ENCODE measurements around the gene LLGL2.

LLGL2 gene

DNA sequence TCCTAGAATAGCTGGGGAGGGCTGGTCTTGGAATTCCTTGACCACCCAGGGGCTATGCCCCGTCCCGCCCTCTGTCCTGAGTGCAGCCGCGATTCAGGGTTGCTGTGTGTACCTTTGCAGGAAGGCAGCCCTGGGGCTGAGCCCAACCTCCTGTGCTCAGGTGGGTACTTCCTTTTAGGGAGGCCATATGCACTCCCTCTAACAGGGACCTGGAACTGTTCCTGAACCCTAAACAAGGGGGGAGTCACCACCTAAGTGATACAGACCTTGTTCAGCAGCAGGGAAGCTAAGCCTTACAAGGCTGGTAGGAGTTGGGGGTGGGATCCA, 24.6 kb downstream of the LLGL2 start:
- no peak for ATAC-seq
- no peak for DNase-seq

DNA sequence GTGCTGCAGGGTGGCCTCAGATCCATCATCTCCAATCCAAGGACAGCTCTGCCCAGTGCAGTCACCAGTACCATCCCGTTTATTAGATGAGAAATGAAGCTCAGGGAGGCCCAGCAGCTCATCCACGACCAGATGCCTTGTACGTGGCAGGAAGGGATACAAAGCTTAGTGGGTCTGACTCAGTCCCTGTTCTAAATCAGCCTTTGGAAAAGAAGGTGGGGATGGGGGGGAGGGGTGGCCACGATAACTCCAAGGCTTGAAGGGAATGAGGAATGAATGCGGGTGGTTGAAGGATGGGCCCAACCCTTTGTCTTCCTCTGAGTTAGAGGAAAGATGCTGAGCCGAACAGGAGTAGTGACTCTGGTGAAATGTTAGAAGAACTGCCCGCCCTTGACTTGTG, 25.8 kb downstream of the LLGL2 start:
- no peak for DNase-seq
- ATAC-seq, result no peak

DNA sequence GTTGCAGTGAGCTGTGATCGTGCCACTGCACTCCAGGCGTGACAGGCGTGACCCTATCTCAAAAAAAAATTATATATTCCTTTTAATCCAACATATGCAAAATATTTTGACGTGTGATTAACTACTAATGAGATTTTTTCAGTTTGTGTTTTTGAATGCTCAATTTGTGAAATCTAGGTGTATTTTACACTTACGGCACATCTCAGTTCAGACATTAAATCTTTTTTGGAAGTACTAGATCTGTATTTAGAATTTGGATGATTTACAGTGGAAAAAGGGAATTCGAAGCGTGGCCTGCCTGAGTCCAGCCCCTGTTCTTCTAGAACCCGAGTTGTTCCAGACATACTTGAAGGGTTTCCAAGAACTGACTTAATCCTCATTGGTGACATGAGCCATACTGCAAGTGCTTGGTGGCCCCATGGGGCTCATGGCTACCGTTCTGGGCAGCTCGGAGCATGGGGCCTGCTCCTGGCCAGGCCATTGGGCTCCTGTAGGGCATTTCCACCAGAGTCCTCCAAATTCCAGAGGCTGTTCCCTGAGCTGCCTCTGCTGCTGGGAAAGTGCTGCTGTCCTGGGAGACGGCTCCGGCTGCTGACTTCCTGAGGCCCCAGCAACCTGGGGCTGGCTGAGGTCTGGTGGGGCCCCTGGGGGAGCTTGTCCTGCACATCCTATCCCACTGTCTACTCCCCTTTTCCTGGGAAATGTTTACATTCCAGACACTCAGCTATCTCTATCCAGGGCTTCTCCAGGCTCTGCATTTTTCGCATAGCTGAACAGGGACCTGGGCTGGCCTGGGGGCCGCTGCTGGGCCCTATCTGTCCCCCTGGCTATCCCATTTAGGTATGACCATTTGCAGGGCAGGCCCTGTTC, 27.2 kb downstream of the LLGL2 start:
- DNase-seq (no peak), ATAC-seq (no peak)

DNA sequence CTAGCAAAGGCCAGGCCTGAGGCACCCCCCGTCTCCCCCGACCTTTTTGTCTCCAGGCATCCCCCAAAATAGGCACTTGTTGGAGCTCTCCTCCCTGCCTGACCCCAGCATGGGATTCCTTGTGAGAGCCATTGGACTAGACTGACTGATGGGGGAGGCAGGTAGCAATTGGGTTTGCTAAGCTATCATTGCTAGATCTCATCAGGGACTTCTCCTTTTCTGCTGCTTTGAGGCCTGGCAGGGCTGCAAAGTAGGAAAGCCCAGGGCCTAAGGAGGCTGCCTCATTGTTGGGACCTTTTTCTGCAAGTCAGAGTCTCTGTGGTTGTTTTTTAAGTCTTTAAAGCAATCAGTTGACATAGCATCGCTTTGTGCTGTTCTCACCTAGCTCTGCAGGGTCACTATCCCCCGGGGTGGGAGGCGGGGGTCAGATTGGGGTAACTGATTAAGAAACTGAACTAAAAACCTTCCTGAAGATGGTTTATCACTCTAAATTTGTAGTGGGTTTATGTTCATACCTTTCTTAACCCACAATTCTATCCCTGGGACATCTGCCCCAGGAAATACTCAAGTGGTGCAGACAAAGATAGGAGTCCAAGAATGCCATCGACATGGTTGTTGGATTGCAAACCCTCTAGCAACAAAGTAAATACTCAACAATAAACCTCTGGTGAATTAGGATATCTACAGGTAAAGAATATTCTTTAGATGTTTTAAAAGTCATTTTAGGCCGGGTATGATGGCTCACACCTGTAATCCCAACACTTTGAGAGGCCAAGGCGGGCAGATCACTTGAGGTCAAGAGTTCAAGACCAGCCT, 28.0 kb downstream of the LLGL2 start:
- DNase-seq (no peak), ATAC-seq (no peak)

DNA sequence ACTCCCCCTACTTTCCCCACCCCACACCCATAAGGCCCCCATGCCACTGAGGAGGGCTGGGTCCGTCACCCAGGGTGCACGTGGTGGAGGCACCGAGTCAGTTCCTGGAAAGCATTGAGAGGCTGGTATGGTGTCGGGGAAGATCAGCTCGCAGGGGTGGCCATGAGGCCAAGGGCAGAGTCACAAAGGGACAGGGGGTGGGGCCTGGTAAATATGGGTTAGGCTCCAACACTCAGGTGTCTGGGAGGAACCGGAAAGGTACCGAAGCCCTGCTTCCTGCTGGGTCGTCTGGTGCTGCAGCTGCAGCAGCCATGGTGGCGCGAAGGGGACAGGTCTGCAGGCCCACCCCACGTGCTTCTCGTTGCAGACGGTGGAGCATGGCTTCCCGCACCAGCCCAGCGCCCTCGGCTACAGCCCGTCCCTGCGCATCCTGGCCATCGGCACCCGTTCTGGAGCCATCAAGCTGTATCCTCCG, 30.2 kb downstream of the LLGL2 start:
- no peak for DNase-seq
- no peak for ATAC-seq

DNA sequence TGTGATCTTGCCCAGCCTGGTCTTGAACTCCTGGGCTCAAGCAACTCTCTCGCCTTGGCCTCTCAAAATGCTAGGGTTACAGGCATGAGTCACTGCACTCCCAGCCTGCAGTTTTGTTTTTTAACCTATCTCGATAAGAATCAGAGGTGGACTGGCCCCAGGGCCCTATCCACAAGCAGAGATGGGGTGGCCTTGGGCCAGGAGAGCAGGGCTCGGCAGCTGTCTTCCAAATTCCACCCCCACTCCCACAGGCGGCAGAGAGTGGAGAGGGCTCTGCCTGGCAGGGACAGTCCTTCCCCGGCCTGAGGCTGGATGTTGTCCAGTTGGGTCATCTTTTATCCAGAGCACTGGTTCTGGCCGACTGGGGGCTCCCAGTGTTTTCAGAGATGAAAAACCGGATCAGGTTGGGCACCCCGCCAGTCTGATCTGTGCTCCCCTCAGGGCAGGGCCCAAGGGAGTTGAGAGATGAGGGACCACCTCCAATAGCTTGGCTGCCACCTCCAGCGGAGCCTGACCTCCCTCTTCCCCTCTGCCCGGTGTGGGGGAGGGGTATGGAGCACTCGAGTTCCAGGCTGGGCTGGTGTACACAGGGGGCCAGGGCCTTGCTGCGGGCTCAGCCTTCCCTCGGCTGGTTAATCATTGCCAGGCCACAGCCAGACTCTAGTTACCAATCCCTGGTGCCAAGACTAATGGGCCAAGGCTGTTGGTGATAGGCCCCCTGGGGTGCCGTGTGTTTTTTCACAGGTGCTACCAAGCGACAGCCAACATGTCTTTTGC, 31.8 kb downstream of the LLGL2 start:
- ATAC-seq, result no peak
- DNase-seq, result no peak

DNA sequence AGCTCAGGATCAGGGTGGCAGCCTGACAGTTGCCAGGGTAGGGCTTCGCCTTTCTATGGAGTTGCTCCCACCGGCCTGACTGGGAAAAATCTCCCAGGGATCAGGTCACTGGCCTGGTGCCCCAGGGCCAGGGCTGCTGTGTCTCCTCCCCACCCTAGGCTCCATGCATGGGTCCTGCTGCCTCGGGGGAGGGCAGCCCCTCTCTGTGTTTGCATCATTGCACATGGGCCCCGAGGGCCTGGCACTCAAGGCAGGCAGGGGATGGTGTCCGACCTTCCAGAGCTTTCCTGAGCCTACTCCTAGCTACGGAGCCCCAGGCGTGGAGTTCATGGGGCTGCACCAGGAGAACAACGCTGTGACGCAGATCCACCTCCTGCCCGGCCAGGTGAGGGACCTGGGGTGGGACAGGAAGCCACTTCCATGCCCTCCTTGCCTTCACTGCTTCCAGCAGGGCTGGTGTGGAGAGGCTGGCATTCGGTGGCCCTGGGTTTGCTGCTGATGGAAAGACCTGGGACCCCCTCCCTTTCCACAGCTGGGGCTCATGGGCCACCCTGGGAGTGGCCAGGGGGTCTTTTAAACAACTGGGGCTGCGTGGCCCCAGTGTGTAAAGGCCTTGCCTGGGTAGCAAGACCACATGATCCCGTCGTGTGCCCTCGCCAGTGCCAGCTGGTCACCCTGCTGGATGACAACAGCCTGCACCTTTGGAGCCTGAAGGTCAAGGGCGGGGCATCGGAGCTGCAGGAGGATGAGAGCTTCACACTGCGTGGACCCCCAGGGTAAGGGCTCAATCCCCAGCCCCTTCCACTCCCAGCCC, 32.6 kb downstream of the LLGL2 start:
- ATAC-seq (no peak), DNase-seq (no peak)

DNA sequence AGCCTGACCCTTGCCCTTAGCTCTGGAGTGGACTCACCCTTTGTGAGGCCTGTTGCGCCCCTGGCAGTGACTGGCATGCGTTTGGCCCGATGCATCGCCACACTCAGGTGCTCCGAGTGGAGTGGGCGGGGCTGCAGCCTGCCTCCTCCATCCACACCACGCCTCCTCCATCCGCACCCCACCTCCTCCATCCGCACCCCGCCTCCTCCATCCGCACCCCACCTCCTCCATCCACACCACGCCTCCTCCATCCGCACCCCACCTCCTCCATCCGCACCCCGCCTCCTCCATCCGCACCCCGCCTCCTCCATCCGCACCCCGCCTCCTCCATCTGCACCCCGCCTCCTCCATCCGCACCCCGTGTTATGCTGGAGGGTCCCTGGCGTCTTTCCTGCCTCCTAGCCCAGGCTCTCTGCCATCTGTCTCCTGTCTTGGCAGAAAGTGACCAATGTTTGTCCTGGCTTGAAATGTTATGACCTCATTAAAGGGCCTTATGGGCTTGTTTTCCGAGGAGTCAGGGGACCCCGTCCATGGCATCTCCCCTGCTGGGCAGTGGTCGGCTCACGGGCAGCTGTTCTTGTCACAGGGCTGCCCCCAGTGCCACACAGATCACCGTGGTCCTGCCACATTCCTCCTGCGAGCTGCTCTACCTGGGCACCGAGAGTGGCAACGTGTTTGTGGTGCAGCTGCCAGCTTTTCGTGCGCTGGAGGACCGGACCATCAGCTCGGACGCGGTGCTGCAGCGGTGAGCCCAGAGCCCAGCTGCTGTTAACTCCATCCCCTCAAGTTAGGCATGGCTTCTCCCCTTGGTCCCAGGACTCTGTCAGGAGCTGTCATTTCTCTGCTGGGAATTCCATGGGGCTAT, 33.4 kb downstream of the LLGL2 start:
- ATAC-seq (no peak), DNase-seq (no peak)

DNA sequence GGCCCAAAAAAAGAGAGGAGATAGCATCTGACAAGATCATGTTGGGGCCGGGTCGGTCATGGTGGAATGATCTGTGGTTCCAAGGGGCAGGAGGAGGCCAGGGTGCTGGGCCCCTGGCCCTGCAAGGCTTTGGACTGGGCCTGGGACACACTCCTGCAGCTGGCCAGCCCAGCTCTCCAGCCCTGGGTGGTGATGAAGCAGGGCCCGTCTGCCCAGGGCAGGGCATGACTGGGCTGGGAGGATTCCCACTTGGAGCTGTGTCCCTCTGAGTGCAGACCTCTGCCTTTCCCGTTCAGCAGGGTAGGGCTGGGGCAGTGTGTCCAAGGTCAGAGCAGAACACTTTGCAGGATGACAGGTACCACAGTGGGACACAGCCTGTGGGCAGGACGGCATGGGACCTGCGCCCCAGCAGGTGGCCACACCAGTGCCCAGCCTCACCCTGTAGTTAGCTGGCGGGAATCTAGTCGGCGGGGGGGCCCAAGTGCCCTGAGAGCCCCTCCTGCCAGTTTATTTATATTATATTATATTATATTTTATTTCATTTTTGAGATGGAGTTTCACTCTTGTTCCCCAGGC, 34.5 kb downstream of the LLGL2 start:
- DNase-seq (no peak), ATAC-seq (no peak)

DNA sequence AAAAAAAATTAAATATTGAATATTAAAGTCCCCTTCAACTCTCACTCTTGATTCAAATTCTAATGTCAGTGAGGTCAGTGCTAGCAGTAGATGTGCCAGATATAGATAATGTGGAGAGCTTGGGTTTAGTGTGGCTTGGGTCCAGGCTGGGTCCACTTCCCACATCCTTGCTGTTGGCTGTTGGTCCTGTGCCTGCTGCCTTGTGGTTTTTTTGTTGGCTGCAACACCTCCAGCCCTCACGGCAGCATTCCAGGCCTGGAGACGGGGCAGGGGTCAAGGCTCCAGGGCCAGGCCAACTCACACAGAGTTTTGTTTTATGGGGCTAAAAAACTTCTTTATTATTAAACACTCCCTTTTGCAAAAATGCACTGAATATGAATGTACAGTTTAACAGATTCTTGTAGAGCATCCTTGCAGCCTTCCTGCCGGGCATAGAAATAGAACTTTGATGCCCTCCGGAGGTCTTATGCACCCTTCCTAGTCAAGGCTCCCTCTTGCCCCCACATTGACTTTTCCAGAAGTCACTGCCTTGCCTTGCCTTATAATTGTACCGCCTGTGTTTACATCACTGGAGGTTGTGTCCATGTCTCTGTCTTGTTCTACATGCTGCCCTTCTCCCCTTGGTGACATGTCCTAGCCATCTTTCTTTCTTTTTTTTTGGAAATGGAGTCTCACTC, 36.6 kb downstream of the LLGL2 start:
- no peak for ATAC-seq

DNA sequence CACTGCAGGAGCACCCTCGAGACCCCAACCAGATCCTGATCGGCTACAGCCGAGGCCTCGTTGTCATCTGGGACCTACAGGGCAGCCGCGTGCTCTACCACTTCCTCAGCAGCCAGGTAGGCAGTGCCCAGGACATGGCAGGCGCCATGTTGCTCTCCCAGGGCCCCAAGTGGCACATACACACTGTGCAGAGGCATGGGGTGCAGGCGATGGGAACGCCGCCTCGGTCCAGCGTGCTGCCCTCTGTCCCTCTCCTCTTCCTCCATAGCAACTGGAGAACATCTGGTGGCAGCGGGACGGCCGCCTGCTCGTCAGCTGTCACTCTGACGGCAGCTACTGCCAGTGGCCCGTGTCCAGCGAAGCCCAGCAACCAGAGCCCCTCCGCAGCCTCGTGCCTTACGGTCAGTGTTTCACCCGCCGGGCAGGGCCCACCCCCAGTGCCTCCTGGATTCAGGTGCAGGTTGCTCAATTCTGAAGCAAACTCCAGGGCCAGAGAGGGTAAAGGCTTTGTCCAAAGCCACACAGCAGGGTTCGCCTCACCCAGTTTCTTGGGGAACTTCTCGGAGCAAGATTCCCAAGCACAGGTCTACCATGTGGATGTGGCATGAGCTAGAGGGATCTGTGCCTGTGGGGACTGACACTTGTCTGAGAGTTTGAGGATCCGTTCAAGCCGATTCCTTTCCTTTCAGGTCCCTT, 37.7 kb downstream of the LLGL2 start:
- no peak for DNase-seq
- ATAC-seq, result no peak

More for the DNA sequence above, 36.6 kb downstream of the LLGL2 start:
- DNase-seq, result no peak

DNA sequence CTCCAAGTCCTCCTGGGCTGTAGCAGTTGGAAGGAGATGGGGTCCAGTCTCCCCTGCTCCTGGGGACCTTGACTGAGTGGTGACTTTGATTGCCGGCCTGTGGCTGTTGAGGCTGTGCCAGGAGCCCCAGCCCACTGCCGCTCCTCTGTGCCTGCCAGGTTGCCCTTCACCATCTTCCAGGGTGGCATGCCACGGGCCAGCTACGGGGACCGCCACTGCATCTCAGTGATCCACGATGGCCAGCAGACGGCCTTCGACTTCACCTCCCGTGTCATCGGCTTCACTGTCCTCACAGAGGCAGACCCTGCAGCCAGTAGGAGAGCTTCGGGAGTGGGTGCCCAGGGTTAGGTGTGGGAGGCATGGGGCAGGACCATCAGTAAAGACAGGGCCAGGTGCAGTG, 38.7 kb downstream of the LLGL2 start:
- ATAC-seq, result no peak
- no peak for DNase-seq

DNA sequence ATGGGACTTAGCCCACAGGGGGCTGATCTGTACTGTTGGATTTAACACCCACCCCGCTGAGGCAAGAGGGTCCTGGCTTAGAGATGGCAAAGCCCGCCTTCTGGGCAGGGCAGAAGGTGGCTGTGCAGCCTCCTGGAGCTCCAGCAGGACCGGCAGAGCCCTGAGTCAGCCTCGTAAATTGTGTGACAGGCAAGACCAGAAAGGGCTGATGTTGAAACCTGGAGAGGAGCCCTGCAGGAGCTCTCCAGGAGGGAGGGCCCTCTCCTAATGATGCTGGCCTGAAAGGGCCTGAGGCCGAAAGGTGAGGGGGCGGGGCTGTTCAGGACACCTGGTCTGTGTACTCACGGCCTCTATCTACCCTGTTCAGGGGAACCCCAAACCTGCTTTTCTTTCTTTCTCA, 39.6 kb downstream of the LLGL2 start:
- DNase-seq, result no peak
- ATAC-seq, result no peak

DNA sequence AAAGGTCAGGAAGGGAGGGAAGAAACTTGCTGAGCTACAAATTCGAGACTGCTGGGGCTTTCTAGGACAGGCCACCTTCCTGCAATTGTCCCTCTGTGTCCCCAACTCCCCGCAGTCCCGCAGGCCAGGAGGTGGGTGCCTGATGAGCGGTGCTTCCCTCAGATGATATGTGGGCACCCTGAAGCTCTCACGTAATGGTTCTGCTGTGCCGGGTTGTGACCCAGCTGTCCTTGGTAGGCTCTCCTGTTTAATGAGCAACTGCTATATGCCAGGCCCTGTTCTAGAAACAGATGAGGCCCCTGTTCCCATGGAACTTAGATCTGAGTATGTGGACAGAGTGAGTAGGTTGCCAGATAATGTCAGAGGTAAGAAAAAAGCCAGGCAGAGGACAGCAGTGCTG, 40.1 kb downstream of the LLGL2 start:
- ATAC-seq, result no peak
- DNase-seq, result no peak

DNA sequence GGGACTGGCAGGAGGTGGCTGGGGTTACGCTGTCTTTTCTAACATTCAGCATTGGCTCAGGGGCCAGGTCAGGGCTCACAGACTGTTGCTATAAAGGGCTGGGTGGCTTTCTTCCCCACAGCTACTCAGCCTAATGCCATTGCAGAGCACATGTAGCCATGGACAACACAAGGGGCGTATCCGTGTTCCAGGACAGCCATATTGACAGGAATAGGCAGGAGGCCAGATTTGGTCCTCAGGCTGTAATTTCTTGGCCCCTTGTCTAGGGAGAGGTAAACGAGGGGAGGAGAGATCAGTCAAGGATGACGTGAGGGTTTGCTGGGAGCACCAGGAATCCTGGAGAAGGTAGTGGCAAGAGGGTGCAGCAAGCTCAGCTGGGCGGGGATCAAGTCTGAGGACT, 40.9 kb downstream of the LLGL2 start:
- DNase-seq (no peak), ATAC-seq (no peak)

DNA sequence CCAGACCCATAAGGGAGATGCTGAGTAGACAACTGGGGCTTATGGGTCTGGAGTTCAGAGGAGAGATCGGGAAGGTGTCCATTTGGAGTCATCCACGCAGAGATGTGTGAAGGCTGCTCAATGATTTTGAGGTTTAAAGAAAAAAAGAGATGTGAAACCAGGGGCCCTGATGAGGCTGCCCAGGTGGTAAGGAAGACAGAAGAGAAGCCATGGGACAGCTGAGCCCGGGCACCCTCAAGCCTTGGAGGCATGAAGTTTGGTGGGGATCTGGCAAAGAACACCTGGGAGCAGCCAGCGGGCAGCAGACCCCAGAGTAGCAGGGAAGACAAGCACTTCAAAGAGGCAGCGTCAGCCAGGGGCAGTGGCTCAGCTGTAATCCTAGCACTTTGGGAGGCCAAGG, 41.3 kb downstream of the LLGL2 start:
- no peak for DNase-seq
- ATAC-seq, result no peak

DNA sequence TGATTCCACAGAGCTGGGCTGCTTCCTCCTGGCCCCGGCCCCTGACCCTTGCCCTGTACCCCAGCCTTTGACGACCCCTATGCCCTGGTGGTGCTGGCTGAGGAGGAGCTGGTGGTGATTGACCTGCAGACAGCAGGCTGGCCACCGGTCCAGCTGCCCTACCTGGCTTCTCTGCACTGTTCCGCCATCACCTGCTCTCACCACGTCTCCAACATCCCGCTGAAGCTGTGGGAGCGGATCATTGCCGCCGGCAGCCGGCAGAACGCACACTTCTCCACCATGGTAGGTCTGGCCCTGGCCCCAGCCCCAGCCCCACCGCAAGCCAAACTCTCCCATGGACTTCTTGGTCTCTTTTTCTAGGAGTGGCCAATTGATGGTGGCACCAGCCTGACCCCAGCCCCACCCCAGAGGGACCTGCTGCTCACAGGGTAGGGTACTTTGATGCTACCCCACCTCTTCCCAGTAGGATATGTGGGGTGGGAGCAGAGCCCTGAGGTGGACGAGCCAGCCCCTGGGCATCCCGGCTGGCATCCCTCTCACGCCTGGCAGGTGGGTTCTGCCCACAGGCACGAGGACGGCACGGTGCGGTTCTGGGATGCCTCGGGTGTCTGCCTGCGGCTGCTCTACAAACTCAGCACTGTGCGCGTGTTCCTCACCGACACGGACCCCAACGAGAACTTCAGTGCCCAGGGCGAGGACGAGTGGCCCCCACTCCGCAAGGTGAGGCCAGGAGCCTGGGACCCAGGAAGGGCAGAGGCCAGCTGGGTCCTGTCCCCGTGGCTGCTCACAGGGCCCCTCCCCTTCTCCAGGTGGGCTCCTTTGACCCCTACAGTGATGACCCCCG, 43.1 kb downstream of the LLGL2 start:
- no peak for DNase-seq
- no peak for ATAC-seq

DNA sequence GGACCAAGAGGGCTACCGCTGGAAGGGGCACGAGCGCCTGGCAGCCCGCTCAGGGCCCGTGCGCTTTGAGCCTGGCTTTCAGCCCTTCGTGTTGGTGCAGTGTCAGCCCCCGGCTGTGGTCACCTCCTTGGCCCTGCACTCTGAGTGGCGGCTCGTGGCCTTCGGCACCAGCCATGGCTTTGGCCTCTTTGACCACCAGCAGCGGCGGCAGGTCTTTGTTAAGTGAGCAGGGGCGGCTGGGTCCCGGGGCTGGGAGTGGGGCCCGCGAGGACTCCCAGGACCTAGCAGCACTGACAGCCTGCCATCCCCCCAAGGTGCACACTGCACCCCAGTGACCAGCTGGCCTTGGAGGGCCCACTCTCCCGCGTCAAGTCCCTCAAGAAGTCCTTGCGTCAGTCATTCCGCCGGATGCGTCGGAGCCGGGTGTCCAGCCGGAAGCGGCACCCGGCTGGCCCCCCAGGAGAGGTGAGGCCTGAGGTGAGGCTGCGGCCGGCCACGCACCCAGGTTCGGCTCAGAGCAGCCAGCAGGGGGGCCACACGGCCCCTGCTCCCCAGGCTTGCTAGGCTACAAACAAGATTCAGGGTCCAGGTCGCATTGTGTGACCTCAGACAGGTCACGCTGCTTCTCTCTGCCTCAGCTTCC, 44.7 kb downstream of the LLGL2 start:
- no peak for ATAC-seq

More for the DNA sequence above, 44.7 kb downstream of the LLGL2 start:
- no peak for DNase-seq
